ENCODE results near the gene TNFRSF25. TPM values are rescaled to one million over a fixed set of nuclear protein-coding genes. Genes with fewer than 3 reads are reported as not detected.
A peak's percentile ranks its signal among the peaks of the same experiment; 100 is the strongest.

The TNFRSF25 gene
- total RNA-seq, 4 donors from 2014 or later, result 1.0 to 4.2 (median 2.7) TPM

GRCh38 chr1:6491081-6491449 is 25.1 kb upstream of the TNFRSF25 start:
- in situ Hi-C loops (cut with MboI; ENCODE audit: low sequenced_read_pairs in 4 of 4), result loop anchor here in 1 of 4 donors (25.0 kb wide), 1 partner anchor 146 kb away; no protein-coding TSS in a partner anchor
- H3K4me1 ChIP-seq, result peaks cover 7 to 12% of the 10 kb centered on the region in 2 donors
- ATAC-seq (no peak), DNase-seq (no peak)
- no peak for TF ChIP-seq CTCF (IDR thresholded peaks at IDR 0.05 in 4 of 5, conservative IDR thresholded peaks at IDR 0.05 in 1 of 5)
- TF ChIP-seq POLR2A (IDR thresholded peaks at IDR 0.05), result no peak
- peaks cover 5 to 15% (median 10%) of the 10 kb centered on the region in 3 donors for H3K27me3 ChIP-seq
- no peaks in the 10 kb centered on the region for H3K36me3 ChIP-seq
- H3K27ac ChIP-seq, result peak overlapping the region; percentile 2 to 39 (median 24)
- no peaks in the 10 kb centered on the region for H3K9me3 ChIP-seq
- intact Hi-C loops (cut with DNase I; ENCODE audit: low total_unique reads), result no loop called here
- peak overlapping the region; percentile 44 to 66 (median 53) for H3K4me3 ChIP-seq

GRCh38 chr1:6490181-6491080 is 24.5 kb upstream of the TNFRSF25 start:
- ATAC-seq, result peak; percentile 23 to 40
- Histone ChIP-seq H3K27me3 (peaks cover 9 to 20% (median 12%) of the 10 kb centered on the region in 3 donors), H3K36me3 (no peaks in the 10 kb centered on the region), H3K4me3 (peak overlapping the region; percentile 44 to 66 (median 53)), H3K27ac (peak overlapping the region; percentile 2 to 39 (median 24)), H3K9me3 (no peaks in the 10 kb centered on the region), H3K4me1 (peaks cover 7 to 12% of the 10 kb centered on the region in 2 donors)
- intact Hi-C loops (cut with DNase I; ENCODE audit: low total_unique reads) (no loop called here), in situ Hi-C loops (cut with MboI; ENCODE audit: low sequenced_read_pairs in 4 of 4) (loop anchor here in 1 of 4 donors (25.0 kb wide), 1 partner anchor 147 kb away; no protein-coding TSS in a partner anchor)
- DNase-seq, result no peak
- TF ChIP-seq POLR2A (IDR thresholded peaks at IDR 0.05), result no peak
- no peak for TF ChIP-seq CTCF (IDR thresholded peaks at IDR 0.05 in 4 of 5, conservative IDR thresholded peaks at IDR 0.05 in 1 of 5)

GRCh38 chr1:6489799-6490180 is 23.8 kb upstream of the TNFRSF25 start:
- in situ Hi-C loops (cut with MboI; ENCODE audit: low sequenced_read_pairs in 4 of 4) (loop anchor here (10.0 to 25.0 kb wide), 2 partner anchors 148 to 155 kb away; no protein-coding TSS in a partner anchor), intact Hi-C loops (cut with DNase I; ENCODE audit: low total_unique reads) (loop anchor here (2.0 kb wide), 1 partner anchor 31 kb away; no protein-coding TSS in a partner anchor)
- ATAC-seq (peak; percentile 60 to 70), DNase-seq (no peak)
- peak overlapping the region in 1 of 4 donors; percentile 2 for H3K27ac ChIP-seq
- H3K4me1 ChIP-seq, result peaks cover 7 to 12% of the 10 kb centered on the region in 2 donors
- TF ChIP-seq POLR2A (IDR thresholded peaks at IDR 0.05) (no peak), CTCF (IDR thresholded peaks at IDR 0.05 in 4 of 5, conservative IDR thresholded peaks at IDR 0.05 in 1 of 5) (peak; percentile 37 to 85 (median 77))
- H3K4me3 ChIP-seq, result peak overlapping the region; percentile 44 to 66 (median 53)
- no peaks in the 10 kb centered on the region for H3K9me3 ChIP-seq
- H3K36me3 ChIP-seq, result no peaks in the 10 kb centered on the region
- peaks cover 13 to 20% (median 15%) of the 10 kb centered on the region in 3 donors for H3K27me3 ChIP-seq

- TF ChIP-seq CTCF (IDR thresholded peaks at IDR 0.05 in 4 of 5, conservative IDR thresholded peaks at IDR 0.05 in 1 of 5) (no peak), POLR2A (IDR thresholded peaks at IDR 0.05) (no peak)
- intact Hi-C loops (cut with DNase I; ENCODE audit: low total_unique reads), result loop anchor here (2.0 kb wide), 1 partner anchor 31 kb away; no protein-coding TSS in a partner anchor
- no peaks in the 10 kb centered on the region for H3K36me3 ChIP-seq
- H3K4me1 ChIP-seq, result peaks cover 7 to 12% of the 10 kb centered on the region in 2 donors
- ATAC-seq (no peak), DNase-seq (no peak)
- H3K9me3 ChIP-seq, result no peaks in the 10 kb centered on the region
- no peak overlapping the region for H3K4me3 ChIP-seq
- in situ Hi-C loops (cut with MboI; ENCODE audit: low sequenced_read_pairs in 4 of 4), result loop anchor here (10.0 to 25.0 kb wide), 2 partner anchors 148 to 155 kb away; no protein-coding TSS in a partner anchor
- H3K27me3 ChIP-seq, result peaks cover 16 to 20% (median 18%) of the 10 kb centered on the region in 3 donors
- H3K27ac ChIP-seq, result no peak overlapping the region
Measured at GRCh38 chr1:6489383-6489765, 23.4 kb upstream of the TNFRSF25 start.

Measured in gastrocnemius medialis (tissue), 4 donors.